GM11168 (cell line): Measurements from ENCODE around the gene HBB.
"Not testable (repeated sequence)": the region's sequence is repeated elsewhere in the genome, so short reads cannot be mapped to it uniquely, and the experiment has no call there.

Source experiments
- in situ Hi-C: fragments of 300-500 bp; cut with MboI; formaldehyde crosslinking; loops from one replicate; pipeline ENCODE4 v1.12.0; 2022; ENCODE audit warnings: low sequenced_read_pairs; ENCODE audit not compliant: unreplicated experiment

The HBB gene

GRCh38 chr11:5248498-5248897 lies 21.6 kb upstream of the HBB start:
- in situ Hi-C loops, result not testable (repeated sequence)

GRCh38 chr11:5247472-5248192 lies 20.8 kb upstream of the HBB start:
- in situ Hi-C loops, result no loop called here

- in situ Hi-C loops, result no loop called here
Measured at GRCh38 chr11:5246772-5247471, 20.1 kb upstream of the HBB start.

GRCh38 chr11:5245155-5245554 lies 18.3 kb upstream of the HBB start:
- in situ Hi-C loops, result no loop called here

GRCh38 chr11:5243816-5244180 lies 16.9 kb upstream of the HBB start:
- in situ Hi-C loops, result no loop called here

GRCh38 chr11:5242933-5243815 lies 16.3 kb upstream of the HBB start:
- in situ Hi-C loops, result no loop called here

- in situ Hi-C loops, result no loop called here
Measured at GRCh38 chr11:5242208-5242607, 15.3 kb upstream of the HBB start.

GRCh38 chr11:5241458-5241857 lies 14.6 kb upstream of the HBB start:
- in situ Hi-C loops, result no loop called here

GRCh38 chr11:5240458-5240857 lies 13.6 kb upstream of the HBB start:
- in situ Hi-C loops, result no loop called here

GRCh38 chr11:5240056-5240455 lies 13.2 kb upstream of the HBB start:
- in situ Hi-C loops, result no loop called here

GRCh38 chr11:5239046-5239445 lies 12.2 kb upstream of the HBB start:
- in situ Hi-C loops, result no loop called here

GRCh38 chr11:5238486-5238885 lies 11.6 kb upstream of the HBB start:
- in situ Hi-C loops, result no loop called here

GRCh38 chr11:5237420-5237819 lies 10.5 kb upstream of the HBB start:
- in situ Hi-C loops, result no loop called here

- in situ Hi-C loops, result no loop called here
Measured at GRCh38 chr11:5235364-5236095, 8.7 kb upstream of the HBB start.

GRCh38 chr11:5234381-5234834 lies 7.5 kb upstream of the HBB start, which contains the start of gene HBD:
Gene HBD (minus strand): TSS chr11:5234483. CDS start chr11:5234433, 50 bp downstream.
- in situ Hi-C loops, result no loop called here

- in situ Hi-C loops, result no loop called here
Measured at GRCh38 chr11:5233307-5233706, 6.4 kb upstream of the HBB start.

- in situ Hi-C loops, result no loop called here
Measured at GRCh38 chr11:5232821-5233220, 6.0 kb upstream of the HBB start.

- in situ Hi-C loops, result no loop called here
Measured at GRCh38 chr11:5232176-5232575, 5.3 kb upstream of the HBB start.

GRCh38 chr11:5231111-5231510 lies 4.2 kb upstream of the HBB start:
- in situ Hi-C loops, result no loop called here

- in situ Hi-C loops, result no loop called here
Measured at GRCh38 chr11:5230266-5230665, 3.4 kb upstream of the HBB start.
